GM19455 (cell line): Measurements from ENCODE around the gene HSPA12B.
A peak's percentile ranks its signal among the peaks of the same experiment; 100 is the strongest.

Experiments used
- ATAC-seq: cut with Tn5 transposase; IDR thresholded peaks from one replicate; pipeline ENCODE4 v1.9.1; 2021; ENCODE audit not compliant: unreplicated experiment

HSPA12B gene

DNA sequence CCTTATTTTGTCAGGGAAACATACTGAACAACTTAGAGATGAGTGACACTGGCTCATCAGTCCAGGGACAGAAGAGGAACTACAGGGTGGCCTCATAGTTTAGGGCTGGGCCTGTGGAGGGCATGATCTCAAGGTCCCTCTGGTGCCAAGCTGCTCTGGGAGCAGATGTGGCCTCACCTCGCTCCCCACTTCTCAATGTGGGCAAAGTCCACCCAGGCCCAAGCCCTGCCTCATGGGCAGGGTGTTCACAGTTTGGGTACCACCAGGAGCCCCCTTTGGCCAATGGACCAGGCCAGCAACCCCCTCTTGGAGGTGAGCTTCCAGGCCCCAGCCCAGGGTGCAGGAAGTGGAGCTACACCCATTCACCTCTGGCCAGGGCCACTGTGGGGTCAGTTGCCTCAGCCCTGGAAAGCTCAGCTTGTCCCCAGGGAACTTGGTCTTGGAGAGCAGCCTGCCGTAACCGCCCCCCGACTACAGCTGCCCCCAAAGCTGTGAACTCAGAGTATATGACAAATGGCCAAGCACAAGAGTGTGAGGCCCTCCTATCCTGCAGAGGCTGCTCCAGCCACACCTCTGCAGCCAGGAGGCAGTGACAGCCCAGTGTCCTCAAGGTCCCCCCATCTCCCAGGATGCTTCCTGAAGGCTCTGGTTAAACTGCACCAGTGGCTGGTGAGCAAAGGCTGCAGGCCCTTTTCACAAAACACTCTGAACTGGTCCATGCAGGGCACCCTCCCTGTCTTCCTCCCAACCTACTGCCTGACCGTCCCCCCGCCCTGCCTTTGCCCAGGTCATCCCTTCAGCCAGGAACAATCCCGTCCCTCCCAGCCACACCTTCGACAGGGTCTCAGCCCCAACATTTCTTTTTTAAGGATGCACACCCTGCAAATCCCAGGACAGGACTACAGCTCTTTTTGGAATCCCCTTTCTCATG is 31.5 kb downstream of the HSPA12B start:
- no peak for ATAC-seq

- no peak for ATAC-seq
These were observed 32.2 kb downstream of the HSPA12B start for GRCh38 chr20:3764659-3765058.

DNA sequence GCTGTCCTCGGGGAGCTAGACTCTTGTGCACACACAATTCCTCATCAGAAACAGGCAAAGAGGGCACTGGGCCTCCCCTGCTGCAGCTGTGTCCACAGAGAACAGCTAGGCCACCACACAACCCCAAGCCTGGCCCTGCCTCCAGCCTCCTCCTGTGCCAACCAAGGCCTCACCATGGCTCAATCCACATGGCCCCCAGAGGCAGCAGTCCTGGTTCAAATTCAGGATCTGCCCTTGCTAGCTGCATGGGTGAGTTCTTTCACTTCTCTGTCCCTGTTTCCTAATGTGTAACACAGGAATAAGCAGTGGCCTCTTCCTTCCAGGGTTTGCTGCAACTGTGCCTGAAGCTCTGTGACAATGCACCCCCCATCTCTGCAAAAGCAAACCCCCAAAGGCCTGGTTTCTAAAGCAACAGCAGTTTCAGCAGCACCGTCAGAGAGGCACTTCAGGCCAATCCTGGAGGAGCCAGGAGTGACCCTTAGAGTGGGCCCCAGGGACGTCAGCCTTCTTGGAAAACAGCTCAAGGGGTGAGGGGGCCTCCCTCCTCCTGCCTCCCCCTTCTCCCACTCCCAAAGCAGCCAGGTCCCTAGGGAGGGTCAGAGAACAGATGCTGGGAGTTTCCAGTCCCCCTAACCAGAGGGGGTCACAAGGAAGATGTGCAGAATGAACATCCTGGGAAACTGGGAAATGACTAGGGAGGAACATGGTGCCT is 32.8 kb downstream of the HSPA12B start:
- no peak for ATAC-seq

- no peak for ATAC-seq
These were observed 34.1 kb downstream of the HSPA12B start for GRCh38 chr20:3766422-3767109.

DNA sequence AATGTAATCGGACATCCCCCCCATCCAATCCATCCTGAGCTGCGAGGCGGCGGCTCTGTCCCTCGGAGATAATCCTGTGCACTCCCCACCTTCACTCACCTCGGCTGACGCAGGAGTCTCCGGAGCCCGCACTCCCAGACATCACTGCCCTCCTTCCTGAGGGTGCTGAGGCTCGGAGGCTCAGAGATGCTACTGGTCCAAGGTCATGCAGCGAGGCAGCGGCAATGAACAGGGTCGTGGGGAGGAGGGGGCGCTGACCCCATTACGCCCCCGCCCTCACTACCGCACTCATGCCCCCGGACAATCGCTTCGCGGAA is 34.6 kb downstream of the HSPA12B start:
- ATAC-seq, result no peak

DNA sequence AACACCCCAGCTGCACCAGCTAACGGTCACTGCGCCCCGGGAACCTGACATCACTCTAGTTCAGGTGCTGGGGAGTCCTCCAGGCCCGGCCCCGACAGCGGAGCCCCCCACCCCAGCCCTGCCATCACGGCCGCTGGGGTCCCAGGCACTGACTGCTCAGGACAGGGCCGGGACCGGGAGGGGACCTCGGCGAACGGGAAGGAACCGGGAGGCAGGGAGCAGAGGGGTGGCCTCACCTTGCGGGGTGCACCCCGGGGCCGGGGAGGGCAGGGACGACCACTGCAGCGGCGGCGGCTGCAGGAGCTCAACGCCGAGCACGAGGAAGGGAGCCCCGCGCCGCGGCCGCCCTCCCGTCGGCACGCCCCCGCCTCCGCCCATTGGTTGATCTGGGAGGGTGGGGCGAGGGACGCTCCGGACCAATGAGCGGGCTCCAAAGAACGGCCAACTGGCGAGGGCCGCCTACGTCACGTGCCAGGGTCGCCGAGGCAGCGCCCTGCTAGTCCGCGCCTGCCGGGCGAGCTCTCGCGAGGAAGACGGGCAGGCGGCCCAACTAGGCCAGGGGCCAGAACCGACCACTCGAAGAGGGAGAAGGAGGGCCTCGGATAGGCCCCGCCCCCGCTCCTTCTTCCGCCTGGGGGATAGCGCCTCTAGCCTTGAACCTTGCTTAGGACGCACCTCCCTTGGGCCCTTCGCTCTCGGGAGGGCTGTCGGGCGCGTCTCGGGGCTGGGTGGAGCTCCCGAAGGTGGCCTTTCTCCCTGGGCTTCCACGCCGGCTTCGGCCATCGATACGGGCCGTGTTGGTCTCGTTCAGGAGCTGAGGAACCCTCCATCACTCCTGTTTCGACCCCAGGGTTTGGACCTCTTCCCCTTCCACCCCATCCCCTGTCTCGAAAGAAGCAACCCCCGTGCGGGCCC is 35.2 kb downstream of the HSPA12B start, which contains the start of gene ADISSP:
ADISSP (minus strand) TSS at position 327 of the 915 bp plus-strand sequence. CDS start 7,653 bp downstream, outside the sequence.
- ATAC-seq, result peak; percentile 88

GRCh38 chr20:3768342-3769130 is 36.1 kb downstream of the HSPA12B start:
- peak; percentile 44 for ATAC-seq

DNA sequence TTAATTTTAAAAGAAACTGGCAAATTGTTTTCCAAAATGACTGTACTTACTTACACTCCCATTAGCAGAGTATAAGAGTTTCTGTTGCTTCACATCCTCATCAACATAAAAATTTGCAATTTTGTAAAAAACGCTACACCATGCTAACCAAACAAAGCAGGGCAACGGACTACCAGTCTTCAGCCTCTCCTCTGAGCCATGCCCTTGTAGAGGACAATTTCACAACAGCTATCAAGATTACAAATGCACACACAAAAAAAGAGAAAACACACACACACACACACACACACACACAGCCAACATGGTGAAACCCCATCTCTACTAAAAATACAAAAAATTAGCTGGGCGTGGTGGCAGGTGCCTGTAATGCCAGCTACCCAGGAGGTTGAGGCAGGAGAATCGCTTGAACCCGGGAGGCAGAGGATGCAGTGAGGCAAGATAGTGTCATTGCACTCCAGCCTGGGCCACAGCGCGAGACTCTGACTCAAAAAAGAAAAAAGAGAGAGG is 39.1 kb downstream of the HSPA12B start:
- ATAC-seq, result no peak

DNA sequence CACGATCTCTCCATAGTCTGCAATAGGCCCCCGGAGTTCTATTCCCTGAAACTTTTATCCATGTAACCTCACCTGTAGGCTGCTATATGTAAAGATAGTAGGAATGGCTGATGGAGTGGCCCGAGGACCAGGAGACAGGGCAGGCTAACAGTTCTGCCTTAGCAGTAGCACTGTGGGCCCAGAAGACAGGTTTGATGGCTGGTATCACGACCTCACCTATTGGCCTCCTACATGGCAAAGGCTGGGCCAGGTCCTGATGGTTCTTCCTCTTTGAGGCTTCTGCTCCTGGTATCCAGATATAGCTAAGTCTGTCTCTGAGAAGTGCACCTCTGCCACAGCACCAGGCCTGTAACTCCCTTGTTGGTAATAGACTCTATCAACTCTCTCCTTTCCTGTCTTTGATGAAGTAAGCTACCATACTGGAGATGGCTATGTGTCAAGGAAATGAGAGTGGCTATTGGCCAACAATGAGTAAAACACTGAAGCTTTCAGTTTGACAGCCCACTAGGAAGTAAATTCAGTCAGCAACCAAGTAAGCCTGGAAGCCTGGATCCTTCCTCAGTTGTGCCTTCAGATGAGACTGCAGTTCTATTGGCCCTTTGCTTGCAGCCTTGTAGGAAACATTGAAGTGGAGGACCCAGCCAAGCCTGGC is 43.1 kb downstream of the HSPA12B start:
- no peak for ATAC-seq

- ATAC-seq, result no peak
These were observed 44.9 kb downstream of the HSPA12B start for GRCh38 chr20:3777381-3777715.

DNA sequence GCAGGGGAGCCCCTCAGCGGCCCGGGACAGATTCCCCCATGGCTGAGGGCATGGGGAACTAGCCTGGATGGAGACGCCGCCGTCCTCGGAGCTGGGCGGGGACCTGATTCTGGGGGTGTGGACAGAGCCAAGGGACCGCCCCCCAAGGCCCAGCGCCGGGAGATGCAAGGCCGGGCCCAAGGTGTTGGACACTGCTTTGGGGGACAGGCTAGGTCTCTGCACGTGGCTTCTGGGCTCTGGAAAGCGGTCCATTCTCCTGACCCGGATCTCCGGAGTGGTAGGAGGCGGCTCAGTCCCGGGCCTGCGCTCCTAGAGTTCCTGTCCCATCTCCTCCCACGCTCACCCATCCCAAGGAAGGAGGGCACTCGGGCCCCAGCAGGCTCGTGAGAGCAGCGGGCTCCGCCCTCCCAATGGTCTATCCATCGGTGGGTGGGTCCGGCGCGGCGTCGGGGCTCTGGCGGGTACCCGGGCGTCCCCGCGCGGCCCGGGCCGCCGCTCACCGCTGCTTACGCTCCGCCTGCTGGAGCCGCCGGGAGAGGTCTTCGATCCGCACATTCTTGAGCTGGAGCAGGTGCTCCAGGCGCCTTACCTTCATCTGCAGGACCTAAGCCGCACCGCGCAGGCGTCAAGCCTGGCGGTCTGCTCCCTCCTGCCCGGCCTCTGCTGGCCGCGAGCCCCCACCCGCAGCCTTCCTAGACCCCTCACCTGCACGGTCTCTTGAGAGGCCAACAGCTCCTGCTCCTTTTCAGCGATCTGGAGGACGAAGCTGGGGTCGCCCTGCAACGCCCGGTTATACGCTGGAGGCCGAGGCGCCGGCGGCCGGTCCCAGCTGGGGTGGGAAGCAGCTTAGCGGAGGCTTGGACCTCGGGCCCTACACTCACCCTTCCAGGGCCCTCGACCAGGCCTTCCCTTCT is 45.5 kb downstream of the HSPA12B start:
- ATAC-seq, result no peak

GRCh38 chr20:3778976-3779375 is 46.5 kb downstream of the HSPA12B start:
- ATAC-seq, result no peak

GRCh38 chr20:3781153-3781910 is 48.8 kb downstream of the HSPA12B start, which contains the start of gene SPEF1:
Gene SPEF1, minus strand, starts transcription at chr20:3781448. Its CDS starts 161 bp downstream, at chr20:3781287.
- peak; percentile 51 for ATAC-seq

GRCh38 chr20:3782597-3782996 is 50.1 kb downstream of the HSPA12B start:
- ATAC-seq, result no peak

- no peak for ATAC-seq
These were observed 50.6 kb downstream of the HSPA12B start for GRCh38 chr20:3783068-3783489.

GRCh38 chr20:3783511-3784195 is 51.2 kb downstream of the HSPA12B start:
- ATAC-seq, result no peak
